ENCODE results near the gene MAD1L1. TPM values are rescaled to one million over a fixed set of nuclear protein-coding genes. Genes with fewer than 3 reads are reported as not detected.

The MAD1L1 gene
- total and polyA plus RNA-seq, 2 donors (not counting 3 experiments of a cell fraction or from before 2014, with no cell fraction given) = 34.1 to 42.3 TPM

DNA sequence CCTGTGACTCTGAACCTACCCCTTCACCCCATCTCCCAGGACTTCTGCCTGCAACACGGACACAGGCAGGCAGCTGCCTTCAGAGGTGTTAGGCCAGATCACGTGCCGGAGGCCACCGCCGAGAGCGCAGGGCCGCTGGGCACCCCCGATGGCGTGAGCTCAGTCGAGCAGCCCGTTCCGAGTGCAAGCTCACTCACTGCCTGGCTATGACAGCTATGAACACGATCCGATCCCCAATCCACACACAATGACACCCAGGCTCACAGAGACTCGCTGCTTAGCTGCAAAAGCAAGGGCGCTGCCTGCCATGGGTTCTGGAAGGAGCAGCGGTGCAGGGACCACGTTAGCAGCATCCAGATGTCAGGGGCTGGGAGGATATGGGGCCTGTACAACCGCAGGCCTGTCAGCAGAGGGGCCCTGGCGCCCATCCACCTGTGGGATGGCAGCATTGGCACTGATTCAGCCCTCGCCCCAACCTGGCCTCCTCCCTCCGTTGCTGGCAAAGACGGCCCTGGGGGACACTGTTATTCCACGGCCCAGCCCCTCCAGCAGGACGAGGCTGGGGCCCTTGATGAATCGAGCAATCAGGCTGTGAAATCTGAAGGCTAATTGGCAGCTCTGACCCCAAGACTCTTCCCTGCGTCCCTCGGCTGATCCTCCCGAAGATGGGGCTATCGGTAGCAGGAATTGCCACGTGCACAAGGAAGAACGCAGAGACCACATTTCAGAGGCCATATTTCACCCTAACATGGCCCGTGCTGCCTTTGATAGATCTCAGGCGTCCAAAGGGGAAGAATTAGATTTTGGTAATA lies 332.6 kb downstream of the MAD1L1 start:
- no peak overlapping the region for H3K9ac ChIP-seq (replicated peaks; ENCODE audit: extremely low read depth, insufficient read depth, low read length)
- CTCF ChIA-PET = no interaction called here
- H3K4me1 ChIP-seq (ENCODE audit: control insufficient read depth, extremely low read depth, insufficient read depth, low read length) = no peaks in the 10 kb centered on the region
- no peaks in the 10 kb centered on the region for H3K27me3 ChIP-seq (ENCODE audit: control insufficient read depth in 2 of 2, insufficient read depth in 2 of 2, low read length in 2 of 2)
- H3K9me3 ChIP-seq (replicated peaks; ENCODE audit: control insufficient read depth, insufficient read depth, low read length) = no peaks in the 10 kb centered on the region
- POLR2A ChIA-PET = no interaction called here
- H3K27ac ChIP-seq (ENCODE audit: insufficient read depth, low read depth, low read length) = no peak overlapping the region
- H3K4me3 ChIP-seq (replicated peaks in 1 of 3; ENCODE audit: insufficient read depth in 1 of 3, low read depth in 1 of 3, low read length in 3 of 3) = no peak overlapping the region
- no peak overlapping the region for H2AFZ ChIP-seq (ENCODE audit: low read depth, low read length)
- dilution Hi-C loops (cut with MboI; ENCODE audit: extremely low pct_ligation_motif_present, low sequenced_read_pairs) = no loop called here
- TF ChIP-seq FOS (IDR thresholded peaks at IDR 0.05; ENCODE audit: borderline replicate concordance, insufficient read depth, low read length) = no peak
- TF ChIP-seq, protein P1, sequence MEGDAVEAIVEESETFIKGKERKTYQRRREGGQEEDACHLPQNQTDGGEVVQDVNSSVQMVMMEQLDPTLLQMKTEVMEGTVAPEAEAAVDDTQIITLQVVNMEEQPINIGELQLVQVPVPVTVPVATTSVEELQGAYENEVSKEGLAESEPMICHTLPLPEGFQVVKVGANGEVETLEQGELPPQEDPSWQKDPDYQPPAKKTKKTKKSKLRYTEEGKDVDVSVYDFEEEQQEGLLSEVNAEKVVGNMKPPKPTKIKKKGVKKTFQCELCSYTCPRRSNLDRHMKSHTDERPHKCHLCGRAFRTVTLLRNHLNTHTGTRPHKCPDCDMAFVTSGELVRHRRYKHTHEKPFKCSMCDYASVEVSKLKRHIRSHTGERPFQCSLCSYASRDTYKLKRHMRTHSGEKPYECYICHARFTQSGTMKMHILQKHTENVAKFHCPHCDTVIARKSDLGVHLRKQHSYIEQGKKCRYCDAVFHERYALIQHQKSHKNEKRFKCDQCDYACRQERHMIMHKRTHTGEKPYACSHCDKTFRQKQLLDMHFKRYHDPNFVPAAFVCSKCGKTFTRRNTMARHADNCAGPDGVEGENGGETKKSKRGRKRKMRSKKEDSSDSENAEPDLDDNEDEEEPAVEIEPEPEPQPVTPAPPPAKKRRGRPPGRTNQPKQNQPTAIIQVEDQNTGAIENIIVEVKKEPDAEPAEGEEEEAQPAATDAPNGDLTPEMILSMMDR (IDR thresholded peaks at IDR 0.05; ENCODE audit: extremely low read depth in 1 of 2, insufficient read depth in 1 of 2, low read depth in 1 of 2, low read length in 2 of 2) = no peak
- no peak for TF ChIP-seq POLR2AphosphoS5 (IDR thresholded peaks at IDR 0.05; ENCODE audit: insufficient read depth, low read depth, low read length)
- TF ChIP-seq MYC (IDR thresholded peaks at IDR 0.05; ENCODE audit: low read depth, low read length) = no peak
- no peak for TF ChIP-seq GATA2 (IDR thresholded peaks at IDR 0.05; ENCODE audit: insufficient read depth, insufficient read length, low read depth, low read length)
- no peak for TF ChIP-seq EZH2 (IDR thresholded peaks at IDR 0.05; ENCODE audit: borderline replicate concordance, low read depth, low read length, severe bottlenecking)
- TF ChIP-seq, protein P2, sequence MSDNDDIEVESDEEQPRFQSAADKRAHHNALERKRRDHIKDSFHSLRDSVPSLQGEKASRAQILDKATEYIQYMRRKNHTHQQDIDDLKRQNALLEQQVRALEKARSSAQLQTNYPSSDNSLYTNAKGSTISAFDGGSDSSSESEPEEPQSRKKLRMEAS (IDR thresholded peaks at IDR 0.05; ENCODE audit: insufficient read depth, insufficient read length) = no peak
- no peak for TF ChIP-seq POLR2A (IDR thresholded peaks at IDR 0.05; ENCODE audit: low read depth, low read length)
- no peak for TF ChIP-seq JUN (IDR thresholded peaks at IDR 0.05; ENCODE audit: borderline replicate concordance, insufficient read depth, insufficient read length, low read depth)
- no peaks in the 10 kb centered on the region for H3K9me1 ChIP-seq (replicated peaks; ENCODE audit: control insufficient read depth, extremely low read depth, insufficient read depth, low read length)
- H3K79me2 ChIP-seq (ENCODE audit: control insufficient read depth, insufficient read depth, low read length) = no peaks in the 10 kb centered on the region
- H3K4me2 ChIP-seq (ENCODE audit: insufficient read depth, low read length) = no peak overlapping the region
- no TSS peak for BruUV-seq (replicated peaks)
- FAIRE-seq (no peak), DNase-seq (ENCODE audit: low read depth, low spot score) (no peak)
- H4K20me1 ChIP-seq (replicated peaks; ENCODE audit: control insufficient read depth, extremely low read depth, insufficient read depth, low read length) = no peaks in the 10 kb centered on the region
- intact Hi-C loops (cut with micrococcal nuclease) = no loop called here
- no peaks in the 10 kb centered on the region for H3K36me3 ChIP-seq (ENCODE audit: control insufficient read depth in 2 of 2, extremely low read depth in 1 of 2, insufficient read depth in 2 of 2, low read length in 2 of 2)
